BE2C (cell line): ENCODE results near the gene ZNF490.
A peak's percentile ranks its signal among the peaks of the same experiment; 100 is the strongest.
"Not testable (repeated sequence)": the region's sequence is repeated elsewhere in the genome, so short reads cannot be mapped to it uniquely, and the experiment has no call there.

Source experiments
- DNase-seq: peaks from one replicate; pipeline ENCODE4 v3.0.0-alpha.2; 2020
- H3K27me3 ChIP-seq: fragments of 250-450 bp; sonication (Bioruptor Pico); 2 replicates; pipeline ENCODE4 v1.5.1; 2020; ENCODE audit warnings: mild to moderate bottlenecking
- H3K36me3 ChIP-seq: fragments of 250-450 bp; sonication (Bioruptor Pico); 2 replicates; pipeline ENCODE4 v1.5.1; 2020; ENCODE audit warnings: mild to moderate bottlenecking
- H3K4me1 ChIP-seq: fragments of 250-450 bp; sonication (Bioruptor Pico); 2 replicates; pipeline ENCODE4 v1.5.1; 2020
- H3K4me3 ChIP-seq: 2 replicates; pipeline ENCODE4 v1.5.1; 2011; ENCODE audit warnings: low read depth, low read length
- H3K9me3 ChIP-seq: fragments of 250-450 bp; sonication (Bioruptor Pico); 2 replicates; pipeline ENCODE4 v1.5.1; 2020
- CTCF ChIP-seq: IDR thresholded peaks from 2 replicates; pipeline ENCODE4 v1.5.1; 2012; ENCODE audit warnings: mild to moderate bottlenecking, low read depth, low read length

Gene ZNF490

GRCh38 chr19:12649941-12650340 lies 39.3 kb upstream of the ZNF490 start:
- no peaks in the 10 kb centered on the region; the same call in 1 of the 2 replicates for H3K9me3 ChIP-seq
- no peaks in the 10 kb centered on the region for H3K4me1 ChIP-seq
- no peak for TF ChIP-seq CTCF
- H3K36me3 ChIP-seq = no peaks in the 10 kb centered on the region
- H3K27me3 ChIP-seq = no peaks in the 10 kb centered on the region
- no peak for DNase-seq
- H3K4me3 ChIP-seq = no peak overlapping the region

- no peak overlapping the region for H3K4me3 ChIP-seq
- TF ChIP-seq CTCF = no peak
- no peaks in the 10 kb centered on the region for H3K27me3 ChIP-seq
- DNase-seq = no peak
- no peaks in the 10 kb centered on the region for H3K36me3 ChIP-seq
- H3K4me1 ChIP-seq = no peaks in the 10 kb centered on the region
- no peaks in the 10 kb centered on the region; the same call in 1 of the 2 replicates for H3K9me3 ChIP-seq
Observed at GRCh38 chr19:12648088-12648487, 37.5 kb upstream of the ZNF490 start.

- DNase-seq = peak; percentile 68
- H3K9me3 ChIP-seq = no peaks in the 10 kb centered on the region; the same call in 1 of the 2 replicates
- H3K4me3 ChIP-seq = no peak overlapping the region
- H3K4me1 ChIP-seq = no peaks in the 10 kb centered on the region
- no peaks in the 10 kb centered on the region for H3K36me3 ChIP-seq
- H3K27me3 ChIP-seq = no peaks in the 10 kb centered on the region
- TF ChIP-seq CTCF = no peak
Observed at GRCh38 chr19:12647490-12648071, 37.0 kb upstream of the ZNF490 start.

- Histone ChIP-seq H3K27me3 (no peaks in the 10 kb centered on the region), H3K4me3 (no peak overlapping the region), H3K9me3 (no peaks in the 10 kb centered on the region; the same call in 1 of the 2 replicates), H3K4me1 (no peaks in the 10 kb centered on the region), H3K36me3 (no peaks in the 10 kb centered on the region)
- TF ChIP-seq CTCF = no peak
- DNase-seq = no peak
Observed at GRCh38 chr19:12647047-12647446, 36.4 kb upstream of the ZNF490 start.

- no peaks in the 10 kb centered on the region for H3K36me3 ChIP-seq
- TF ChIP-seq CTCF = no peak
- no peaks in the 10 kb centered on the region for H3K27me3 ChIP-seq
- H3K4me3 ChIP-seq = no peak overlapping the region
- no peak for DNase-seq
- H3K4me1 ChIP-seq = no peaks in the 10 kb centered on the region
- H3K9me3 ChIP-seq = no peaks in the 10 kb centered on the region; the same call in 1 of the 2 replicates
Observed at GRCh38 chr19:12646551-12646950, 35.9 kb upstream of the ZNF490 start.

- not testable (repeated sequence) for H3K27me3 ChIP-seq, H3K36me3 ChIP-seq, DNase-seq
Observed at GRCh38 chr19:12643716-12644115, 33.1 kb upstream of the ZNF490 start.

More at GRCh38 chr19:12643716-12644115, 33.1 kb upstream of the ZNF490 start:
- not testable (repeated sequence) for H3K4me3 ChIP-seq, H3K4me1 ChIP-seq, H3K9me3 ChIP-seq
